Measurements from ENCODE around the gene ABCF2.

- TF ChIP-seq, protein P1, sequence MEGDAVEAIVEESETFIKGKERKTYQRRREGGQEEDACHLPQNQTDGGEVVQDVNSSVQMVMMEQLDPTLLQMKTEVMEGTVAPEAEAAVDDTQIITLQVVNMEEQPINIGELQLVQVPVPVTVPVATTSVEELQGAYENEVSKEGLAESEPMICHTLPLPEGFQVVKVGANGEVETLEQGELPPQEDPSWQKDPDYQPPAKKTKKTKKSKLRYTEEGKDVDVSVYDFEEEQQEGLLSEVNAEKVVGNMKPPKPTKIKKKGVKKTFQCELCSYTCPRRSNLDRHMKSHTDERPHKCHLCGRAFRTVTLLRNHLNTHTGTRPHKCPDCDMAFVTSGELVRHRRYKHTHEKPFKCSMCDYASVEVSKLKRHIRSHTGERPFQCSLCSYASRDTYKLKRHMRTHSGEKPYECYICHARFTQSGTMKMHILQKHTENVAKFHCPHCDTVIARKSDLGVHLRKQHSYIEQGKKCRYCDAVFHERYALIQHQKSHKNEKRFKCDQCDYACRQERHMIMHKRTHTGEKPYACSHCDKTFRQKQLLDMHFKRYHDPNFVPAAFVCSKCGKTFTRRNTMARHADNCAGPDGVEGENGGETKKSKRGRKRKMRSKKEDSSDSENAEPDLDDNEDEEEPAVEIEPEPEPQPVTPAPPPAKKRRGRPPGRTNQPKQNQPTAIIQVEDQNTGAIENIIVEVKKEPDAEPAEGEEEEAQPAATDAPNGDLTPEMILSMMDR (IDR thresholded peaks at IDR 0.05; ENCODE audit: low read depth, low read length, missing input control) = no peak
- no peak for TF ChIP-seq YY1 (IDR thresholded peaks at IDR 0.05)
Measured at GRCh38 chr7:151239837-151240459, 12.9 kb upstream of the ABCF2 start.
